Uterus (tissue), 2 donors: ENCODE results near the gene DPP4.

Source experiments
- CTCF ChIP-seq, 4 experiments: fragments of 200-600 bp in 2 of 4; fragments of 450-650 bp in 2 of 4; sonication (generic) in 2 of 4; IDR thresholded peaks; one replicate each; pipeline ENCODE4 v1.5.1; 2016 to 2019; ENCODE audit warnings: antibody characterized with exemption in 4 of 4, mild to moderate bottlenecking in 2 of 4, moderate library complexity in 1 of 4
- POLR2A ChIP-seq, 2 donors: fragments of 450-650 bp; IDR thresholded peaks; one replicate each; pipeline ENCODE4 v1.6.1; 2016; ENCODE audit warnings: antibody characterized with exemption in 2 of 2, mild to moderate bottlenecking in 1 of 2, moderate library complexity in 1 of 2

GRCh38 chr2:161943011-161943410 lies 131.0 kb downstream of the DPP4 start:
- TF ChIP-seq CTCF (IDR thresholded peaks at IDR 0.05) (no peak), POLR2A (IDR thresholded peaks at IDR 0.05) (no peak)
